ENCODE data around the gene CBX5.
"Not testable (repeated sequence)": the region's sequence is repeated elsewhere in the genome, so short reads cannot be mapped to it uniquely, and the experiment has no call there.

The CBX5 gene

GRCh38 chr12:54279632-54280467, at the start of gene CBX5:
Gene CBX5 (minus strand): TSS chr12:54280122. CDS start chr12:54257650, 22,472 bp downstream.
- Histone ChIP-seq H3K36me3 (ENCODE audit: insufficient read depth, insufficient read length, low read length) (peaks cover 61% of the 10 kb centered on the region), H3K27me3 (ENCODE audit: insufficient read depth, insufficient read length) (no peaks in the 10 kb centered on the region)

GRCh38 chr12:54328595-54329337, 48.8 kb upstream of the CBX5 start:
- H3K9ac ChIP-seq (ENCODE audit: insufficient read length, low read depth) = no peak overlapping the region
- TF ChIP-seq ZNF274 (IDR thresholded peaks at IDR 0.05; ENCODE audit: low read depth, low read length) (no peak), YY1 (IDR thresholded peaks at IDR 0.05; ENCODE audit: insufficient read depth, insufficient read length) (no peak), SUZ12 (IDR thresholded peaks at IDR 0.05; ENCODE audit: extremely low read depth, insufficient read depth, insufficient read length) (no peak)
- H3K27me3 ChIP-seq (ENCODE audit: insufficient read depth, insufficient read length) = no peaks in the 10 kb centered on the region
- H3K9me3 ChIP-seq (ENCODE audit: insufficient read depth, low read length) = no peaks in the 10 kb centered on the region
- DNase-seq (ENCODE audit: low read depth, low spot score) = no peak
- H3K4me1 ChIP-seq (ENCODE audit: insufficient read depth, insufficient read length) = peaks cover 4% of the 10 kb centered on the region
- peaks cover 26% of the 10 kb centered on the region for H3K36me3 ChIP-seq (ENCODE audit: insufficient read depth, insufficient read length, low read length)
- no peak overlapping the region for H3K4me3 ChIP-seq (ENCODE audit: insufficient read length, low read depth)

More at GRCh38 chr12:54279632-54280467, at the start of gene CBX5:
- TF ChIP-seq YY1 (IDR thresholded peaks at IDR 0.05; ENCODE audit: insufficient read depth, insufficient read length) (peak; percentile 87), ZNF274 (IDR thresholded peaks at IDR 0.05; ENCODE audit: low read depth, low read length) (no peak), SUZ12 (IDR thresholded peaks at IDR 0.05; ENCODE audit: extremely low read depth, insufficient read depth, insufficient read length) (no peak)
- DNase-seq (ENCODE audit: low read depth, low spot score) = peak; percentile 97
- Histone ChIP-seq H3K9ac (ENCODE audit: insufficient read length, low read depth) (peak within 1 kb of the TSS; percentile 99), H3K9me3 (ENCODE audit: insufficient read depth, low read length) (no peaks in the 10 kb centered on the region), H3K4me1 (ENCODE audit: insufficient read depth, insufficient read length) (peaks cover 2% of the 10 kb centered on the region), H3K4me3 (ENCODE audit: insufficient read length, low read depth) (peak within 1 kb of the TSS; percentile 98)

- not testable (repeated sequence) for H3K36me3 ChIP-seq (ENCODE audit: insufficient read depth, insufficient read length, low read length); H3K9me3 ChIP-seq (ENCODE audit: insufficient read depth, low read length); H3K27me3 ChIP-seq (ENCODE audit: insufficient read depth, insufficient read length); H3K4me1 ChIP-seq (ENCODE audit: insufficient read depth, insufficient read length); DNase-seq (ENCODE audit: low read depth, low spot score)
- H3K9ac ChIP-seq (ENCODE audit: insufficient read length, low read depth) = peak overlapping the region; percentile 96
- peak overlapping the region; percentile 94 for H3K4me3 ChIP-seq (ENCODE audit: insufficient read length, low read depth)
Measured at GRCh38 chr12:54325442-54326109, 45.7 kb upstream of the CBX5 start.

- TF ChIP-seq YY1 (IDR thresholded peaks at IDR 0.05; ENCODE audit: insufficient read depth, insufficient read length) (peak; percentile 72), ZNF274 (IDR thresholded peaks at IDR 0.05; ENCODE audit: low read depth, low read length) (no peak)
Measured at GRCh38 chr12:54324617-54325441, 44.9 kb upstream of the CBX5 start, which contains the start of gene COPZ1. Gene COPZ1 (plus strand): TSS chr12:54325131. CDS start chr12:54325164, 33 bp downstream.

GRCh38 chr12:54321363-54321762, 41.4 kb upstream of the CBX5 start:
- H3K9me3 ChIP-seq (ENCODE audit: insufficient read depth, low read length) = no peaks in the 10 kb centered on the region
- DNase-seq (ENCODE audit: low read depth, low spot score) = no peak
- H3K36me3 ChIP-seq (ENCODE audit: insufficient read depth, insufficient read length, low read length) = no peaks in the 10 kb centered on the region
- H3K4me3 ChIP-seq (ENCODE audit: insufficient read length, low read depth) = no peak overlapping the region
- H3K9ac ChIP-seq (ENCODE audit: insufficient read length, low read depth) = no peak overlapping the region
- TF ChIP-seq ZNF274 (IDR thresholded peaks at IDR 0.05; ENCODE audit: low read depth, low read length) (no peak), SUZ12 (IDR thresholded peaks at IDR 0.05; ENCODE audit: extremely low read depth, insufficient read depth, insufficient read length) (no peak), YY1 (IDR thresholded peaks at IDR 0.05; ENCODE audit: insufficient read depth, insufficient read length) (no peak)
- no peaks in the 10 kb centered on the region for H3K27me3 ChIP-seq (ENCODE audit: insufficient read depth, insufficient read length)
- peaks cover 4% of the 10 kb centered on the region for H3K4me1 ChIP-seq (ENCODE audit: insufficient read depth, insufficient read length)

More at GRCh38 chr12:54324617-54325441, 44.9 kb upstream of the CBX5 start, which contains the start of gene COPZ1:
- Histone ChIP-seq H3K9ac (ENCODE audit: insufficient read length, low read depth) (peak within 1 kb of the TSS; percentile 96), H3K4me1 (ENCODE audit: insufficient read depth, insufficient read length) (peaks cover 4% of the 10 kb centered on the region), H3K36me3 (ENCODE audit: insufficient read depth, insufficient read length, low read length) (peaks cover 3% of the 10 kb centered on the region), H3K4me3 (ENCODE audit: insufficient read length, low read depth) (peak within 1 kb of the TSS; percentile 94), H3K27me3 (ENCODE audit: insufficient read depth, insufficient read length) (no peaks in the 10 kb centered on the region), H3K9me3 (ENCODE audit: insufficient read depth, low read length) (no peaks in the 10 kb centered on the region)
- peak; percentile 99 for DNase-seq (ENCODE audit: low read depth, low spot score)

- not testable (repeated sequence) for H3K4me1 ChIP-seq (ENCODE audit: insufficient read depth, insufficient read length); H3K9ac ChIP-seq (ENCODE audit: insufficient read length, low read depth); H3K9me3 ChIP-seq (ENCODE audit: insufficient read depth, low read length); DNase-seq (ENCODE audit: low read depth, low spot score); H3K27me3 ChIP-seq (ENCODE audit: insufficient read depth, insufficient read length); H3K36me3 ChIP-seq (ENCODE audit: insufficient read depth, insufficient read length, low read length); H3K4me3 ChIP-seq (ENCODE audit: insufficient read length, low read depth)
Measured at GRCh38 chr12:54312309-54312708, 32.4 kb upstream of the CBX5 start.

Data from NT2/D1 (cell line).